D721Med (cell line): ENCODE data around the gene TMEM260.

Experiments used
- DNase-seq: peaks from one replicate; pipeline ENCODE4 v3.0.0; 2011; ENCODE audit warnings: low spot score; ENCODE audit not compliant: insufficient read length
- FAIRE-seq: peaks from 2 replicates; lab custom pipeline; 2011; peaks lifted over from hg19 to GRCh38; lab: Jason Lieb, UNC
- CTCF ChIP-seq: IDR thresholded peaks from 2 replicates; pipeline ENCODE4 v1.5.1; 2012; ENCODE audit warnings: mild to moderate bottlenecking, control low read depth; ENCODE audit not compliant: insufficient read depth; ENCODE audit errors: missing control alignments

TMEM260 gene

GRCh38 chr14:56554301-56554700 lies 25.3 kb upstream of the TMEM260 start:
- no peak for DNase-seq
- FAIRE-seq = no peak
- no peak for TF ChIP-seq CTCF

- FAIRE-seq = peak; percentile 97
Measured at GRCh38 chr14:56555921-56556570, 23.6 kb upstream of the TMEM260 start.

GRCh38 chr14:56559182-56559581 lies 20.4 kb upstream of the TMEM260 start:
- no peak for TF ChIP-seq CTCF
- FAIRE-seq (no peak), DNase-seq (no peak)

More at GRCh38 chr14:56555921-56556570, 23.6 kb upstream of the TMEM260 start:
- DNase-seq = no peak
- TF ChIP-seq CTCF = peak; percentile 93

GRCh38 chr14:56561606-56562005 lies 18.0 kb upstream of the TMEM260 start:
- no peak for TF ChIP-seq CTCF
- no peak for FAIRE-seq
- DNase-seq = no peak

- DNase-seq = no peak
- no peak for TF ChIP-seq CTCF
- no peak for FAIRE-seq
Measured at GRCh38 chr14:56562883-56563282, 16.7 kb upstream of the TMEM260 start.

- DNase-seq = no peak
- no peak for FAIRE-seq
- no peak for TF ChIP-seq CTCF
Measured at GRCh38 chr14:56569174-56569573, 10.4 kb upstream of the TMEM260 start.

- FAIRE-seq (no peak), DNase-seq (no peak)
- TF ChIP-seq CTCF = no peak
Measured at GRCh38 chr14:56570295-56570694, 9.3 kb upstream of the TMEM260 start.
